GM12872 (cell line): ENCODE measurements around the gene RWDD4.

Source experiments
- TF ChIP-seq, protein P1 (sequence below): IDR thresholded peaks from 3 replicates; pipeline ENCODE4 v1.5.1; 2011; ENCODE audit warnings: low read depth, mild to moderate bottlenecking, low read length, moderate library complexity; ENCODE audit not compliant: insufficient read depth

Gene RWDD4

DNA sequence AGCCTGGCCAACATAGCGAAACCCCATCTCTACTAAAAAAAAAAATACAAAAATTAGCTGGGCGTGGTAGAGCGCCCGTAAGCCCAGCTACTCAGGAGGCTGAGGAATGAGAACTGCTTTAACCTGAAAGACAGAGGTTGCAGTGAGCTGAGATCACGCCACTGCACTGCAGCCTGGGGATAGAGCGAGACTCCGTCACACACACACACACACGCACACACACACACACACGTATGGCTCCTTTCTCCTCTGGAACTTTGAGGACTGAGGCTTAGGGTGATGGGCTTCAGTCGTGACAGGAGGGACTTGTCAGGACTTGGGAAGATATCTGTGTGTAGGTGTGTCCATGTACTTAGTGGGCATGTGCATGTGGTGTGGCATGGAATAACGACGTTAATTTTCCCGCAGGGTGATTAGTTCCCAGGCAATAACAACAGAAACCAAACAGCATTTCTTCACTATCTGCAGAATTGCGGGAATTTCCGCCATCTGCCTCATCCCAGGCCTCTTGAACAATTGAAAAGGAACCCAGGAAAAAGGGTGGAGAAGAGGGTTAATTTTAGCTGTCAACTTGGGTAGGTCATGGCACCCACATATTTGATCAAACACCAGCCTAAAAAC is 47.7 kb downstream of the RWDD4 start:
- TF ChIP-seq, protein P1, sequence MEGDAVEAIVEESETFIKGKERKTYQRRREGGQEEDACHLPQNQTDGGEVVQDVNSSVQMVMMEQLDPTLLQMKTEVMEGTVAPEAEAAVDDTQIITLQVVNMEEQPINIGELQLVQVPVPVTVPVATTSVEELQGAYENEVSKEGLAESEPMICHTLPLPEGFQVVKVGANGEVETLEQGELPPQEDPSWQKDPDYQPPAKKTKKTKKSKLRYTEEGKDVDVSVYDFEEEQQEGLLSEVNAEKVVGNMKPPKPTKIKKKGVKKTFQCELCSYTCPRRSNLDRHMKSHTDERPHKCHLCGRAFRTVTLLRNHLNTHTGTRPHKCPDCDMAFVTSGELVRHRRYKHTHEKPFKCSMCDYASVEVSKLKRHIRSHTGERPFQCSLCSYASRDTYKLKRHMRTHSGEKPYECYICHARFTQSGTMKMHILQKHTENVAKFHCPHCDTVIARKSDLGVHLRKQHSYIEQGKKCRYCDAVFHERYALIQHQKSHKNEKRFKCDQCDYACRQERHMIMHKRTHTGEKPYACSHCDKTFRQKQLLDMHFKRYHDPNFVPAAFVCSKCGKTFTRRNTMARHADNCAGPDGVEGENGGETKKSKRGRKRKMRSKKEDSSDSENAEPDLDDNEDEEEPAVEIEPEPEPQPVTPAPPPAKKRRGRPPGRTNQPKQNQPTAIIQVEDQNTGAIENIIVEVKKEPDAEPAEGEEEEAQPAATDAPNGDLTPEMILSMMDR: no peak

DNA sequence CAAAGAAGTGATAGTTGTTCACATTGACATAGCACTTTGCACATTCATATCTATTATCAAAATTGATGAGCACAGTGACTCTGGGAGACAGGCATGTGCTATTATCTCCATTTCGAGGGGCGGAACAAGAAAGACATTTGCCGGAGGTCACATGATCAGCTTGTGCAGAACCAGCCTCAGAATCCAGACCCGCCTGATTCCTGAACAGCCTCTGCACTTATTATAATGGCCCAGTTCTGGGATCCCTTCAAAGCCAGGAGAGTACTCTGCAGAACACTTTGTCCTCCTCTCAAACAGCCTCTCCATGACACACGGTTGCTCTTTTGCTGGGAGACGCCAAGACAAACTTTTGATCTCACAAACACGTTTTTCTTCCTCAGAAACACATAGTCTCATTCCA is 48.4 kb downstream of the RWDD4 start:
- TF ChIP-seq, protein P1: no peak

DNA sequence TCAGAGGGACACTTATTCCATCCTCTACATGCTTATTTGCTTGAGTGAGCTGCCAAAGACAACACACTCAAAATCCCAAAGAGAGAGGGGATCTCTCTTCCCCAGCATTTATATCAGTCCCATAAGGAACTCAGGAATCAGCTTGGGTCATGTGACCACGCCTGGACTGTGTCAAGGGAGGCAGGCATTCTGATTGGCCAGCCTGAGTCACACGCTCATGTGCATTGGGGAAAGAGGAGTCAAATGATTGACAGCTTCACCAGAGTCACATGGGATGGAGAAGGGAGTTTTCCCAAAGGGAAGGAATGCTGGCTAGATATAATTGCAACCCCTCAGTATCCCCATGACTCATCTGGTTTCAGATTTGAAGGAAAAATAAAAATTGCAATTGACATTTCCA is 49.0 kb downstream of the RWDD4 start:
- TF ChIP-seq, protein P1: no peak

DNA sequence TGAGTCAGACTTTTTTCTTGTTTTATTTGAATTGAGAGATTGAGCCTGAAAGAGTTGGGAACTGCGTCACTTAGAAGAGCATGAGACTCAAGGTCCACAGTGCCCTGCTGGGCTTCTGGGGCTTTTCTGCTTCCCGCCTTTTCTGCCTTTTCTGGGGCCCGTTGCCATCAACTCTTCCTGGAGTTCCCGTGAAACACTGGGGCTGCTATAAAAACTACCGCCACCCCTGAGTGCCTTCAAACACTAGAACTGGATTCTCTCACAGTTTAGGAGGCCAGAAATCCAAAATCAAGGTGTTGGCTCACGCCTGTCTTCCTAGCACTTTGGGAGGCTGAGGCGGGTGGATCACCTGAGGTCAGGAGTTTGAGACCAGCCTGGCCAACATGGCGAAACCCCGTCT is 49.8 kb downstream of the RWDD4 start:
- TF ChIP-seq, protein P1: no peak

DNA sequence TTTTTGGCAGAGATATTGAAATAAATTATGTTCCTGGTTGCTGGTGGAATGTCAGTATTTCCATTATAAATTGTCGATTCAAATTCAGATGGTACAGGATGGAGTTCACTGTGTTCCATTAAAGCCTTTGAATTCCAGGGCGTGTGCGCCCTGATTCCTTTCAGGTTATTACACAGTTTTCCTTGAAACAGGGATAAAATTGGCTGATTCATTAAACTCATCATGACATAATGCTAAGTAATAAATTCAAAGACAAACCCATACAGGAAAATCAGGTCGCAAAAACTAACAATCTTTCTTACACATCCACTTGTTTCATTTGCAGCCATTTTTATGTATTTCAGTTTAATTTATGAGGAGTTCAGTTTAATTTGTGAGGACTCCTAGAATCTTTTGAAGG is 51.1 kb downstream of the RWDD4 start:
- TF ChIP-seq, protein P1: no peak

DNA sequence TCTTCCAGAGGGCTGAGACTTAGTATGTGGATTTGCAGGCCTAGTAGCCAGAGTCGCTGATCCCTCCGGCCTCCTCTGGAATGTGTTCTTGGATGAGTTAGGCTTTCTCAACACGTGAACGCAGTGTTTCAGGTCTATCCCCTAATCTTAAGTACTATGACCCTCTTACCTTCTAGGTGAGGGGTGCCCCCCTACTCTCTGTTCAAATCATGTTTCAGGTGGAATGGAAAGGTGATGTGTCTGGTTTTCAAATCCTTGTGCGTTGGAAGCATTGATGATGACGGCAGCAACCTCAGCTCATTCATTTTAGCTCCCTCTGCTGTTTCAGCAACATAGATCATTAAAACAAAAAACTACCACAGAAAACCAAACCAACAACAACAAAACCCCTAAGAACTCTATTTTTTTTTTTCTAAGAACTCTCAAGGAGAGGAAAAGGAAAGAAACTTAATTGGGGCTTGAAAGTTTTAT is 56.4 kb downstream of the RWDD4 start:
- TF ChIP-seq, protein P1: no peak

DNA sequence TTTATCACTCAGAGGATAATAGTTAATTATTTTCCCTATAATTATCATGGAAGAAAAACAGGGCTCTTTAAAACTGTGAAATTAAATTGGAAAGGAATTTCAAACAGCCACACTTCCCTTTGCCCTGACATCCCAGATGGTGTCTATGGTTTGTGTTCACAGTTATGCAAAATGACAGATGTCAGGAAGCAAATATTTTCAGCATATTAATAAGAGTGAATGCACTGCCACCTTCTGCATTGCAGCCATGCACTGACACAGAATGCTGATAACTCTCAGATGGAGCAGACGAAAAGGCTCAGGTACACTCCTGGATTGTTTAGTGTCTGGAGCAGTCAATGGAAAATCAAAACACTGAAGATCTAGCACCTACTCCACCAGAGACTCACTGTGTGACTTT is 57.6 kb downstream of the RWDD4 start:
- TF ChIP-seq, protein P1: no peak
